Adrenal gland (tissue), 12 donors: ENCODE results near the gene SDK1. TPM values are rescaled to one million over a fixed set of nuclear protein-coding genes. Genes with fewer than 3 reads are reported as not detected.
"Not testable (repeated sequence)": the region's sequence is repeated elsewhere in the genome, so short reads cannot be mapped to it uniquely, and the experiment has no call there.

ENCODE experiments used
- DNase-seq, 7 donors: peaks; one replicate each; pipeline ENCODE4 v3.0.0-alpha.2; 2019 to 2020
- H3K27ac ChIP-seq, 5 donors: fragments of 200-600 bp; sonication (generic) in 4 of 5; 1 replicate in 3 of 5; 2 replicates in 2 of 5; pipeline versions ENCODE4 v1.5.1 to v1.8.0; 2016 to 2020; ENCODE audit warnings: mild to moderate bottlenecking in 1 of 5
- H3K27me3 ChIP-seq: fragments of 200-600 bp; 2 replicates; pipeline ENCODE4 v1.8.0; 2021
- H3K36me3 ChIP-seq, 2 donors: fragments of 200-600 bp; replicated peaks in 1 of 2; 1 replicate in 1 of 2; 2 replicates in 1 of 2; pipeline versions ENCODE4 v1.5.1 to v1.8.0; 2018 to 2022
- H3K4me1 ChIP-seq, 2 donors: fragments of 200-600 bp; replicated peaks in 1 of 2; 1 replicate in 1 of 2; 2 replicates in 1 of 2; pipeline versions ENCODE4 v1.5.1 to v1.8.0; 2018 to 2021
- H3K4me3 ChIP-seq, 4 donors: fragments of 200-600 bp; sonication (generic) in 3 of 4; one replicate each; pipeline ENCODE4 v1.5.1; 2016 to 2018
- H3K9me3 ChIP-seq, 3 donors: fragments of 200-600 bp; sonication (generic) in 1 of 3; replicated peaks in 1 of 3; 1 replicate in 2 of 3; 2 replicates in 1 of 3; pipeline versions ENCODE4 v1.5.1 to v1.8.0; 2016 to 2021
- CTCF ChIP-seq, 6 experiments: fragments of 450-650 bp in 4 of 6; fragments of 200-600 bp in 2 of 6; sonication (generic) in 1 of 6; IDR thresholded peaks; 1 replicate in 5 of 6; 2 replicates in 1 of 6; pipeline versions ENCODE4 v1.5.1 to v1.8.0; 2016 to 2021; ENCODE audit warnings: antibody characterized with exemption in 6 of 6, mild to moderate bottlenecking in 2 of 6, moderate library complexity in 1 of 6
- POLR2A ChIP-seq, 2 donors: fragments of 450-650 bp; IDR thresholded peaks; one replicate each; pipeline ENCODE4 v1.6.1; 2017; ENCODE audit warnings: antibody characterized with exemption in 2 of 2, mild to moderate bottlenecking in 2 of 2, moderate library complexity in 1 of 2
- WGBS, 4 donors: extraction: QIAGEN DNeasy Blood & Tissue Kit in 2 of 4; methylation state at CpG; one replicate each; pipeline versions ENCODE4 v1.1.5 to v1.1.7; 2013 to 2017; 5-methylcytosine and 5-hydroxymethylcytosine counted together
- intact Hi-C, 2 donors: fragments of 100-400 bp; cut with DNase I; formaldehyde crosslinking; loops; one replicate each; pipeline versions ENCODE4 v1.14.1 to v1.15.0; 2022 to 2023
- polyA plus RNA-seq, 3 donors: library from polyadenylated mRNA; stranded (reverse); fragments of 200-250 nt in 2 of 3; fragments of 350-450 nt in 1 of 3; fragmentation: Illumina TruSeq in 1 of 3; extraction: RNeasy Lipid Tissue Mini Kit (QIAGEN cat#74804) in 1 of 3; gene quantifications; one replicate each; pipeline ENCODE4 v1.2.3, GENCODE V29; 2013 to 2014
- total RNA-seq, 9 donors: library from RNA; depleted of rRNA in 4 of 9; stranded (reverse); fragments of >200 nt in 4 of 9; fragments of 120-200 nt in 1 of 9; fragmentation: NEBNext Ultra II Directional in 1 of 9; extraction: Animal tissue kit (Norgen Biotek cat#: 25700) in 1 of 9; gene quantifications; one replicate each; pipeline versions ENCODE4 v1.1.0 to v1.2.4, GENCODE V29; 2013 to 2023
- donor health status: healthy with polysubstance abuse.
- donor health status: Bipolar disorder and iron deficiency.
- donor health status: DM: yes; HTN: yes; CAD: no.
- donor health status: DM: no; HTN: no; CAD: no.
- donor health status: DM: no; HTN: no; CAD: no.
- donor health status: DM: yes; HTN: yes; CAD: no.

SDK1 gene
- total and polyA plus RNA-seq, 12 donors, result 0.50 to 3.6 (median 1.5) TPM

DNA sequence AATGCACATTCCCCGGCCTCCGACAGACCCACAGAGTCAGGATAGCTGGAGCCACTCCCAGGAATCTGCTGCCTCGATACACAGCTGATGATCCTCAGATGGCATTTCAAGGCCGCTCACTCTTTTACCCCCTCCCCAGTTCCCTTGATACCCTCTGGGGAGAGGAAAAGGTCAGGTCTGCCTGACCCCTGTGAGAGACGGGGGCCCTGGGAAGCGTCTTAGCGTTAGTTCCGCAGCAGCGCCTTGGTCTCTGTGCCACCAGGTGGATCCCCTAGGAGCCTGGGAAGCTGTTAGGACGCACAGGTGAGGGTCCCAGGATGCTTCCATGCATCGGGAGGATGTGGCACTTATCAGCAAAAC, 960.5 kb downstream of the SDK1 start:
- H3K9me3 ChIP-seq, result no peaks in the 10 kb centered on the region
- no peaks in the 10 kb centered on the region for H3K27me3 ChIP-seq
- no peak overlapping the region for H3K4me3 ChIP-seq
- 40 to 53% (median 46%) methylated on average over 11 of the region's 11 CpGs for WGBS, 4 donors
- no peaks in the 10 kb centered on the region for H3K4me1 ChIP-seq
- no peaks in the 10 kb centered on the region for H3K36me3 ChIP-seq
- DNase-seq, result no peak
- H3K27ac ChIP-seq, result no peak overlapping the region
- intact Hi-C loops, result no loop called here
- TF ChIP-seq CTCF (IDR thresholded peaks at IDR 0.05), result no peak
- no peak for TF ChIP-seq POLR2A (IDR thresholded peaks at IDR 0.05)

- H3K4me1 ChIP-seq, intact Hi-C loops, H3K27ac ChIP-seq, H3K27me3 ChIP-seq, DNase-seq, H3K36me3 ChIP-seq, H3K9me3 ChIP-seq, H3K4me3 ChIP-seq: not testable (repeated sequence)
- 93 to 100% (median 96%) methylated on average over 10 to 25 of the region's 25 CpGs for WGBS, 4 donors
These were observed 963.2 kb downstream of the SDK1 start for GRCh38 chr7:4264206-4264605.

DNA sequence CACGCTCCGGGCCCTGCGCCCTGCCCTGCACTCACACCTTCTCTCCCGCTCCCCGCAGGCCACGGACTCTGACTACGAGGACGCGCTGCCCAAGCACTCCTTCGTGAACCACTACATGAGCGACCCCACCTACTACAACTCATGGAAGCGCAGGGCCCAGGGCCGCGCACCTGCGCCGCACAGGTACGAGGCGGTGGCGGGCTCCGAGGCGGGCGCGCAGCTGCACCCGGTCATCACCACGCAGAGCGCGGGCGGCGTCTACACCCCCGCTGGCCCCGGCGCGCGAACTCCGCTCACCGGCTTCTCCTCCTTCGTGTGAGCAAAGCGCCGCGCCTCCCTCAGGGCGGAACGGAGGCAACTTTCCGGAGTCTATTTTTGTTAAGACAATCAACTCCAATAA, 964.0 kb downstream of the SDK1 start:
- no peak for TF ChIP-seq POLR2A (IDR thresholded peaks at IDR 0.05)
- no peak for TF ChIP-seq CTCF (IDR thresholded peaks at IDR 0.05)
- intact Hi-C loops, result no loop called here
- peak in 1 of 7 donors; percentile 25 for DNase-seq
- Histone ChIP-seq H3K4me1 (no peaks in the 10 kb centered on the region), H3K4me3 (no peak overlapping the region), H3K36me3 (no peaks in the 10 kb centered on the region), H3K27me3 (no peaks in the 10 kb centered on the region), H3K27ac (no peak overlapping the region), H3K9me3 (no peaks in the 10 kb centered on the region)
- WGBS, 4 donors, result 11 to 20% (median 15%) methylated on average over 14 to 43 of the region's 43 CpGs

DNA sequence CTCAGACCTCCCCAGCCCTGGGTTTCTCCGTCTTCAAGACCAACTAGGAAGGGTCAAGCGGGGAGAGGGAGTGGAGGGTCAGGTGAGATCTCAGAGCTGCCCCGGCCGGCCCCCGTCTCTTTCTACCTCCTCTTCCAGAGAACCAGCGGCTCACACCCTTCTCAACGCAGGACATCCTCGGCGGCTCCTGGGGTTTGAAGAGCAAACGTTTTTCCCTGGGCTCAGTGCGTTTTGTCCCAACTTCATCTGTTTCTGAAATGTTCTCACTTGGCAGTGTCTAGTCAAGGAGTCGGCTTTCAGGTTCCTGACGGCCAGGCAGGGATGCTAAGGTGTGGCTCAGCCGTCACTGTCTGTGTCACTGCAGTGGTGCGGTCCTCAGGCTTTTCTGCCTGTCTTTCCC, 964.6 kb downstream of the SDK1 start:
- TF ChIP-seq POLR2A (IDR thresholded peaks at IDR 0.05) (no peak), CTCF (IDR thresholded peaks at IDR 0.05) (no peak)
- Histone ChIP-seq H3K9me3 (no peaks in the 10 kb centered on the region), H3K27ac (no peak overlapping the region), H3K4me1 (no peaks in the 10 kb centered on the region), H3K36me3 (no peaks in the 10 kb centered on the region), H3K4me3 (no peak overlapping the region), H3K27me3 (no peaks in the 10 kb centered on the region)
- DNase-seq, result peak in 1 of 7 donors; percentile 18
- intact Hi-C loops, result no loop called here
- WGBS, 4 donors, result 41 to 73% (median 50%) methylated on average over 15 of the region's 15 CpGs

GRCh38 chr7:4266270-4267040, 965.4 kb downstream of the SDK1 start:
- Histone ChIP-seq H3K4me3 (no peak overlapping the region), H3K4me1 (no peaks in the 10 kb centered on the region), H3K27me3 (no peaks in the 10 kb centered on the region), H3K9me3 (no peaks in the 10 kb centered on the region), H3K36me3 (no peaks in the 10 kb centered on the region), H3K27ac (no peak overlapping the region)
- TF ChIP-seq POLR2A (IDR thresholded peaks at IDR 0.05), result no peak
- intact Hi-C loops, result no loop called here
- no peak for DNase-seq
- WGBS, 4 donors, result 70 to 76% (median 74%) methylated on average over 14 to 21 of the region's 21 CpGs
